ENCODE measurements around the gene ARHGEF1. TPM values are rescaled to one million over a fixed set of nuclear protein-coding genes. Genes with fewer than 3 reads are reported as not detected.

The ARHGEF1 gene
- total RNA-seq, 1 experiment from 2014 or later = 69.5 TPM

DNA sequence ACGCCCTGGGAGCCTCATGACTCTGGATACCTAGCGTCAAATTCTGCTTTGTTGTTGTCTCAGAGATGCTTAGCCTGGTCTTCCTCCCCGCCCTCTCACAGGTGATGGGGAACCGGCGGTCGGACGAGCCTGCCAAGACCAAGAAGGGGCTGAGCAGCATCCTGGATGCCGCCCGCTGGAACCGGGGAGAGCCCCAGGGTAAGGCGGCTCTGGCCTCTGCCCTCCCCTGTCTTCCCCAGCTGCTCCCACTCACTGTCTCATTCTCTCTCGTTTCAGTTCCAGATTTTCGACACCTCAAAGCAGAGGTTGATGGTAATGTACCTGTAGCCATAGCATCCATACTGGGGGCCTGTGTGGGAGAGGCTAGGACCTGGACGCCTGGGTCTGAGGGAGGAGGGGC is 11.4 kb downstream of the ARHGEF1 start:
- TF ChIP-seq, protein P1, sequence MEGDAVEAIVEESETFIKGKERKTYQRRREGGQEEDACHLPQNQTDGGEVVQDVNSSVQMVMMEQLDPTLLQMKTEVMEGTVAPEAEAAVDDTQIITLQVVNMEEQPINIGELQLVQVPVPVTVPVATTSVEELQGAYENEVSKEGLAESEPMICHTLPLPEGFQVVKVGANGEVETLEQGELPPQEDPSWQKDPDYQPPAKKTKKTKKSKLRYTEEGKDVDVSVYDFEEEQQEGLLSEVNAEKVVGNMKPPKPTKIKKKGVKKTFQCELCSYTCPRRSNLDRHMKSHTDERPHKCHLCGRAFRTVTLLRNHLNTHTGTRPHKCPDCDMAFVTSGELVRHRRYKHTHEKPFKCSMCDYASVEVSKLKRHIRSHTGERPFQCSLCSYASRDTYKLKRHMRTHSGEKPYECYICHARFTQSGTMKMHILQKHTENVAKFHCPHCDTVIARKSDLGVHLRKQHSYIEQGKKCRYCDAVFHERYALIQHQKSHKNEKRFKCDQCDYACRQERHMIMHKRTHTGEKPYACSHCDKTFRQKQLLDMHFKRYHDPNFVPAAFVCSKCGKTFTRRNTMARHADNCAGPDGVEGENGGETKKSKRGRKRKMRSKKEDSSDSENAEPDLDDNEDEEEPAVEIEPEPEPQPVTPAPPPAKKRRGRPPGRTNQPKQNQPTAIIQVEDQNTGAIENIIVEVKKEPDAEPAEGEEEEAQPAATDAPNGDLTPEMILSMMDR (IDR thresholded peaks at IDR 0.05) = no peak
- TF ChIP-seq POLR2AphosphoS5 (IDR thresholded peaks at IDR 0.05; ENCODE audit: low read depth, low read length) (no peak), SIN3A (IDR thresholded peaks at IDR 0.05; ENCODE audit: borderline replicate concordance, insufficient read depth, low read depth, low read length) (no peak), TCF7L2 (IDR thresholded peaks at IDR 0.05; ENCODE audit: low read depth, low read length) (no peak)
- TF ChIP-seq, protein P2, sequence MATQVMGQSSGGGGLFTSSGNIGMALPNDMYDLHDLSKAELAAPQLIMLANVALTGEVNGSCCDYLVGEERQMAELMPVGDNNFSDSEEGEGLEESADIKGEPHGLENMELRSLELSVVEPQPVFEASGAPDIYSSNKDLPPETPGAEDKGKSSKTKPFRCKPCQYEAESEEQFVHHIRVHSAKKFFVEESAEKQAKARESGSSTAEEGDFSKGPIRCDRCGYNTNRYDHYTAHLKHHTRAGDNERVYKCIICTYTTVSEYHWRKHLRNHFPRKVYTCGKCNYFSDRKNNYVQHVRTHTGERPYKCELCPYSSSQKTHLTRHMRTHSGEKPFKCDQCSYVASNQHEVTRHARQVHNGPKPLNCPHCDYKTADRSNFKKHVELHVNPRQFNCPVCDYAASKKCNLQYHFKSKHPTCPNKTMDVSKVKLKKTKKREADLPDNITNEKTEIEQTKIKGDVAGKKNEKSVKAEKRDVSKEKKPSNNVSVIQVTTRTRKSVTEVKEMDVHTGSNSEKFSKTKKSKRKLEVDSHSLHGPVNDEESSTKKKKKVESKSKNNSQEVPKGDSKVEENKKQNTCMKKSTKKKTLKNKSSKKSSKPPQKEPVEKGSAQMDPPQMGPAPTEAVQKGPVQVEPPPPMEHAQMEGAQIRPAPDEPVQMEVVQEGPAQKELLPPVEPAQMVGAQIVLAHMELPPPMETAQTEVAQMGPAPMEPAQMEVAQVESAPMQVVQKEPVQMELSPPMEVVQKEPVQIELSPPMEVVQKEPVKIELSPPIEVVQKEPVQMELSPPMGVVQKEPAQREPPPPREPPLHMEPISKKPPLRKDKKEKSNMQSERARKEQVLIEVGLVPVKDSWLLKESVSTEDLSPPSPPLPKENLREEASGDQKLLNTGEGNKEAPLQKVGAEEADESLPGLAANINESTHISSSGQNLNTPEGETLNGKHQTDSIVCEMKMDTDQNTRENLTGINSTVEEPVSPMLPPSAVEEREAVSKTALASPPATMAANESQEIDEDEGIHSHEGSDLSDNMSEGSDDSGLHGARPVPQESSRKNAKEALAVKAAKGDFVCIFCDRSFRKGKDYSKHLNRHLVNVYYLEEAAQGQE (IDR thresholded peaks at IDR 0.05; ENCODE audit: insufficient read depth in 1 of 2, low read depth in 2 of 2, low read length in 1 of 2) = no peak
- in situ Hi-C loops (cut with HindIII; ENCODE audit: low pct_unique_long_range_greater_than_20kb, low sequenced_read_pairs) = no loop called here
- CTCF ChIA-PET = no interaction called here

DNA sequence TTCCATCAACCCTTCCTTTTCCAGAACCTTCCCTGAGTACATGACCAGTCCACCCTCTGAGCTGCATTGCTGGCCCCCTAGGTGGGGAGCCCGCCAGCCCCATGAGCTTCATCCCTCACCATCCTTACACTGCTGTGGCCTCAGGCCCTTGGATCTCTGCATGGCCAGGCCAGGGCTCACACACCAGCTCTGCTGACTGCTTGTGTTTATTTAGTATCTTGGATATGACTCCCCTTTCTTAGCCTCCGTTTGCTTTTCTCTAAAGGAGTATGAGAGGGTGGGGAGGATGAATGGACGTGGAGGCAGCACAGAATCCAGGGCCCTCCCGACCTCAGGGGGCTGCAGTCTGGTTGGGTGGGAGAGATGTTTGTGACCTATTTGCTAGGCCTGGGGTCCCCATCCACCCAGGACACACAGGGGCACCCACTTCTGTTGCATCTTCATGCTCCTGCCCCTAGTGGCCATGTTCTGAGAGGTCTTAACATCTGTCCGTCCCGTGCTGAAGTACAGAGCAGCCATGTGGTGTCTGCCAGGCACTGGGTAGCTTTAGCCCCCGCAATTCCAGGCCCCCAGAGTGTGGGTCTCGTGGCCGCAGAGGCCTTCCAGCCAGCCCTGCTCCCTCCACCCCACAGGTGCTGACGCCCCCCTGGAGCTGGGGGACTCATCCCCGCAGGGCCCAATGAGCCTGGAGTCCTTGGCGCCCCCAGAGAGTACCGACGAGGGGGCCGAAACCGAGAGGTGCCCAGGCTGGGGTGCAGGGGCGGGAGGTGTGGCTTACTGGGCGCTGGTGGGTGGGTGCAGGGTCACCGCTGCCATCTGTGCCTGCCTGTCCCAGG is 13.0 kb downstream of the ARHGEF1 start:
- Histone ChIP-seq H3K9me3 (ENCODE audit: control insufficient read depth, insufficient read depth, low read depth, low read length) (no peaks in the 10 kb centered on the region), H3K27ac (ENCODE audit: low read length) (no peak overlapping the region), H3K4me3 (ENCODE audit: low read depth in 2 of 2, low read length in 2 of 2) (no peak overlapping the region), H3K36me3 (ENCODE audit: control insufficient read depth, insufficient read depth, low read length) (no peaks in the 10 kb centered on the region), H3K4me1 (ENCODE audit: control insufficient read depth, insufficient read depth, low read length) (no peaks in the 10 kb centered on the region; the same call in 1 of the 2 replicates), H3K27me3 (ENCODE audit: control insufficient read depth, insufficient read depth, low read length) (no peaks in the 10 kb centered on the region)
- no TSS peak for BruUV-seq (replicated peaks)
- POLR2A ChIA-PET = no interaction called here
- TF ChIP-seq TCF7L2 (IDR thresholded peaks at IDR 0.05; ENCODE audit: low read depth, low read length) (no peak), POLR2AphosphoS5 (IDR thresholded peaks at IDR 0.05; ENCODE audit: low read depth, low read length) (no peak), SIN3A (IDR thresholded peaks at IDR 0.05; ENCODE audit: borderline replicate concordance, insufficient read depth, low read depth, low read length) (no peak)
- TF ChIP-seq, protein P1 (IDR thresholded peaks at IDR 0.05) = no peak; the same call in 1 of the 2 replicates
- TF ChIP-seq, protein P2 (IDR thresholded peaks at IDR 0.05; ENCODE audit: insufficient read depth in 1 of 2, low read depth in 2 of 2, low read length in 1 of 2) = no peak
- peak; percentile 74 for ATAC-seq
- CTCF ChIA-PET = interaction anchor here (0.5 to 0.6 kb wide), 2 partner anchors 34 to 308 kb away, joined by 3 read pairs; no protein-coding TSS in a partner anchor
- in situ Hi-C loops (cut with HindIII; ENCODE audit: low pct_unique_long_range_greater_than_20kb, low sequenced_read_pairs) = no loop called here
- no peak for DNase-seq (ENCODE audit: low read depth, low spot score)
- intact Hi-C loops (cut with micrococcal nuclease; ENCODE audit: unreplicated experiment) = no loop called here

More for the DNA sequence above, 11.4 kb downstream of the ARHGEF1 start:
- no peaks in the 10 kb centered on the region for H3K36me3 ChIP-seq (ENCODE audit: control insufficient read depth, insufficient read depth, low read length)
- no peaks in the 10 kb centered on the region for H3K9me3 ChIP-seq (ENCODE audit: control insufficient read depth, insufficient read depth, low read depth, low read length)
- BruUV-seq (replicated peaks) = no TSS peak
- H3K4me3 ChIP-seq (ENCODE audit: low read depth in 2 of 2, low read length in 2 of 2) = no peak overlapping the region
- no peaks in the 10 kb centered on the region; the same call in 1 of the 2 replicates for H3K4me1 ChIP-seq (ENCODE audit: control insufficient read depth, insufficient read depth, low read length)
- ATAC-seq (0 out of 2 replicates have a peak, but pooled peaks have one; percentile 19), DNase-seq (ENCODE audit: low read depth, low spot score) (no peak)
- POLR2A ChIA-PET = no interaction called here
- H3K27ac ChIP-seq (ENCODE audit: low read length) = no peak overlapping the region
- intact Hi-C loops (cut with micrococcal nuclease; ENCODE audit: unreplicated experiment) = no loop called here
- H3K27me3 ChIP-seq (ENCODE audit: control insufficient read depth, insufficient read depth, low read length) = no peaks in the 10 kb centered on the region

All from Panc1 (cell line).